Fibroblast of mammary gland (primary cell): ENCODE measurements around the gene RFTN1.

ENCODE experiments used
- DNase-seq: peaks from one replicate; pipeline ENCODE4 v3.0.0-alpha.2; 2010; ENCODE audit warnings: low read depth
- H3K4me3 ChIP-seq: 2 replicates; pipeline ENCODE4 v1.5.1; 2011; ENCODE audit warnings: low read depth, mild to moderate bottlenecking, low read length, moderate library complexity; ENCODE audit not compliant: control insufficient read depth
- TF ChIP-seq, protein P1 (sequence below): conservative IDR thresholded peaks from 2 replicates; pipeline ENCODE4 v1.5.1; 2011; ENCODE audit warnings: low read depth, low read length, inconsistent platforms; ENCODE audit not compliant: control insufficient read depth, insufficient read depth

Gene RFTN1

DNA sequence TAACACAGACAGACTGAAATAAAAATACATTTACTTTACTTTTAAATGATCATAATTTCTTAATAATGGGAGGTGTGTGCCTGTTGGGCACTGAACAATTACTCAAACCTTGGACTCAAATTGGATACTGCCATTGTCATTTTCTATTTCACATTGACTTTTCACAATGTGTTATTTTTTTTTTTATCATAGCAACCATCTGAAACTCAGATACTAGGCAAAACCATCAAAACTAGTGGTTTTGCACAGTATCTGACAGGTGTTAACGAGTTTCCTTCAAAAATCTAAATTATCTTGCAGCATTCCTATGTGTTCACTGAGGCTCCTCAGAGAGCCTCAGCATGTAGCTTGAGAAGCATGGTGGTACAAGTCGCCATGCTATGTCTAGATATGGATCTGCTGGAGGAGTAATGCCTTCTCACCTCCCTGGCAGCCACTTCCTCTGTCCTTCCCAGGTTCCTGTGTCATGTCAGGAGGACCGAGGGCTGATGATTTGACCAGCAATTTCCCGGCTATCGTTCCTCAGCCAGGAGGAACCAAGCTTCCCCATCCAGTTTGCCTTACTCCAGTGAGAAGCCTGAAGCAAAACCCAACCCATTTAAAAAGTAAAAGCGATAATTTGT lies 29.9 kb upstream of the RFTN1 start:
- no peak overlapping the region for H3K4me3 ChIP-seq
- TF ChIP-seq, protein P1, sequence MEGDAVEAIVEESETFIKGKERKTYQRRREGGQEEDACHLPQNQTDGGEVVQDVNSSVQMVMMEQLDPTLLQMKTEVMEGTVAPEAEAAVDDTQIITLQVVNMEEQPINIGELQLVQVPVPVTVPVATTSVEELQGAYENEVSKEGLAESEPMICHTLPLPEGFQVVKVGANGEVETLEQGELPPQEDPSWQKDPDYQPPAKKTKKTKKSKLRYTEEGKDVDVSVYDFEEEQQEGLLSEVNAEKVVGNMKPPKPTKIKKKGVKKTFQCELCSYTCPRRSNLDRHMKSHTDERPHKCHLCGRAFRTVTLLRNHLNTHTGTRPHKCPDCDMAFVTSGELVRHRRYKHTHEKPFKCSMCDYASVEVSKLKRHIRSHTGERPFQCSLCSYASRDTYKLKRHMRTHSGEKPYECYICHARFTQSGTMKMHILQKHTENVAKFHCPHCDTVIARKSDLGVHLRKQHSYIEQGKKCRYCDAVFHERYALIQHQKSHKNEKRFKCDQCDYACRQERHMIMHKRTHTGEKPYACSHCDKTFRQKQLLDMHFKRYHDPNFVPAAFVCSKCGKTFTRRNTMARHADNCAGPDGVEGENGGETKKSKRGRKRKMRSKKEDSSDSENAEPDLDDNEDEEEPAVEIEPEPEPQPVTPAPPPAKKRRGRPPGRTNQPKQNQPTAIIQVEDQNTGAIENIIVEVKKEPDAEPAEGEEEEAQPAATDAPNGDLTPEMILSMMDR, result no peak
- no peak for DNase-seq

DNA sequence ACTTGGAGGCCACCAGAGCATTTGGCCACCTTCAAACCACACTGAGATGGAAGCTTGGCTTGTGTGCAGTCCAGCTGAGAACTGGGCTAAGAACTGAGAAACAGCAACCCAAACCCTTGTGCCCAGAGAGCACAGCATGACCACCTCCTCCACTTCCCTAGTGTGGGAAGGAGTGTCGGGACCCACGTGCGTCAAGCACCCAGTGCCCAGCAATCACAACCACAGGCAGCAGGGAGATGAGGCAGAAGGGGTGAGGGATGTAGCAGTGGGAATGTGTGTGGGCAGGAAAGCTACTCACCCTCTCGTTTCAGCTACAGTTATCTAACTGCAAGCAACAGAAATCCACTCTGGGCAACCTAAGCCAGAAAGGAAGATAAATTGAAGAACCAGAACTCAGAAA lies 25.0 kb upstream of the RFTN1 start:
- TF ChIP-seq, protein P1, result no peak
- no peak overlapping the region for H3K4me3 ChIP-seq
- no peak for DNase-seq

GRCh38 chr3:16536996-16537395 lies 23.5 kb upstream of the RFTN1 start:
- DNase-seq, result no peak
- TF ChIP-seq, protein P1, result no peak
- H3K4me3 ChIP-seq, result no peak overlapping the region

DNA sequence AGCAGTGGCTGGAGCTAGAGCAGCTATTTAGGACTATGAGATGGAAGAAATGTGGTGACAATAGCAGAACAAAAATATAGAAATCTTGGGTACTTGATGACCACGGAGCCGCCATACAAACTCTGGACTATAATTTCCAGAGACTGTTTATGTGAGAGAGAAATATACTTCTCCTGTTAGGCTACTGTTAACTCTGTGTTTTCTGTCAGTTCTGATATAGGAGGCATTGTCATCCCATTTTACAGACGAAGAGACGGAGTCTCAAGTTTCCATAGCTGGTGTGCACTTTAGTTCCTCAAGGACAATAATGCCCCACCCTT lies 22.8 kb upstream of the RFTN1 start:
- no peak overlapping the region for H3K4me3 ChIP-seq
- TF ChIP-seq, protein P1, result no peak
- no peak for DNase-seq

DNA sequence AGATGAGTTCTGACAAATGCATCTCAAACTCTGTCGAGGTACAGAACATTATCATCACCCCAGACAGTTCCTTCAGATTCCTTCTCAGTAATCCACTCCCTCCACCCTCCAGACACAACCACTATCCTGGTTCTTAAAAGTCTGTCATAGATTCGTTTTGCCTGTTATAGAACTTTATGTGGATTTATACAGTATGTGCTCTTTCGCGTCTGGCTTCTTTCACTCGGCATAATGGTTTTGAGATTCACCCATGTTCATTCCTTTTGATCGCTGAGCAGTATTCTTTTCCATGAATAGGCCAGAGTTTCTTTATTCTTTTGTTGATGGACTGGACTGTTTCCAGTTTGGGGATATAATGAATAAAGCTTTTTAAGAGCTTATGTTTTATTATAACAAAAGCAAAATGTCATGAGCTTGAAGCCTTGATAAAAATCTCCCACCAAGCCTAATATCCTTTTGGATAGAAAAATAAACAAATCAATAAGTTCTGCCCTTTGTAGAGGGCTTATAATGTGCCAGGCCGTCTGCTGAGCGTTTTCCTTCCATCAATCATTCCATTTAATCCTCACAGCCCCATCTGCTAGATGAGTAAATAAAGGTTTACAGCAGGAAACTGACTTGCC lies 21.3 kb upstream of the RFTN1 start:
- DNase-seq, result no peak
- H3K4me3 ChIP-seq, result no peak overlapping the region
- TF ChIP-seq, protein P1, result no peak

DNA sequence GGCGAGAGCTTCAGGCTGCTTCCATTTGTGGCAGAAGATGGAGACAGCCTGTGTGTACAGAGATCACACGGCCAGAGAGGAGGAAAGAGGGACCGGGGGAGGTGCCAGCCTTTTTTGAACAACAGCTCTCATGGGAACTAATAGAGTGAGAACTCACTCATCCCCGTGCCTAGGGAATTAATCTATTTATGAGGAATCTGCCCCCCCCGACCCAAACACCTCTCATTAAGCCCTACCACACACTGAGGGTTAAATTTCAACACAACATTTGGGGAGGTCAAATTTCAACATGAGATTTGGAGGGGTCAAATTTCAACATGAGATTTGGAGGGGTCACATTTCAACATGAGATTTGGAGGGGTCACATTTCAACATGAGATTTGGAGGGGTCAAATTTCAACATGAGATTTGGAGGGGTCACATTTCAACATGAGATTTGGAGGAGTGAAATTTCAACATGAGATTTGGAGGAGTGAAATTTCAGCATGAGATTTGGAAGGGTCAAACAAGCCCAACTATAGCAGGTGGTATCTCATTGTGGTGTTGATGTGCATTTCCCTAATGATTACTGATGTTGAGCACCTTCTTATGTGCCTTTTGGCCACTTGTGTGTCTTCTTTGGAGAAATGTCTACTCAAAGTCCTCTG lies 20.6 kb upstream of the RFTN1 start:
- no peak for DNase-seq
- TF ChIP-seq, protein P1, result no peak
- no peak overlapping the region for H3K4me3 ChIP-seq
